ENCODE data around the gene SFRP4.

GRCh38 chr7:37960483-37960882 lies 43.9 kb upstream of the SFRP4 start:
- TF ChIP-seq, protein P1, sequence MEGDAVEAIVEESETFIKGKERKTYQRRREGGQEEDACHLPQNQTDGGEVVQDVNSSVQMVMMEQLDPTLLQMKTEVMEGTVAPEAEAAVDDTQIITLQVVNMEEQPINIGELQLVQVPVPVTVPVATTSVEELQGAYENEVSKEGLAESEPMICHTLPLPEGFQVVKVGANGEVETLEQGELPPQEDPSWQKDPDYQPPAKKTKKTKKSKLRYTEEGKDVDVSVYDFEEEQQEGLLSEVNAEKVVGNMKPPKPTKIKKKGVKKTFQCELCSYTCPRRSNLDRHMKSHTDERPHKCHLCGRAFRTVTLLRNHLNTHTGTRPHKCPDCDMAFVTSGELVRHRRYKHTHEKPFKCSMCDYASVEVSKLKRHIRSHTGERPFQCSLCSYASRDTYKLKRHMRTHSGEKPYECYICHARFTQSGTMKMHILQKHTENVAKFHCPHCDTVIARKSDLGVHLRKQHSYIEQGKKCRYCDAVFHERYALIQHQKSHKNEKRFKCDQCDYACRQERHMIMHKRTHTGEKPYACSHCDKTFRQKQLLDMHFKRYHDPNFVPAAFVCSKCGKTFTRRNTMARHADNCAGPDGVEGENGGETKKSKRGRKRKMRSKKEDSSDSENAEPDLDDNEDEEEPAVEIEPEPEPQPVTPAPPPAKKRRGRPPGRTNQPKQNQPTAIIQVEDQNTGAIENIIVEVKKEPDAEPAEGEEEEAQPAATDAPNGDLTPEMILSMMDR (IDR thresholded peaks at IDR 0.05; ENCODE audit: insufficient read depth, low read length, poor library complexity, severe bottlenecking): no peak
- TF ChIP-seq EZH2phosphoT487 (conservative IDR thresholded peaks at IDR 0.05; ENCODE audit: low read length): no peak
